Uterus (tissue), 2 donors: ENCODE measurements around the gene MEIG1.
A peak's percentile ranks its signal among the peaks of the same experiment; 100 is the strongest.

Source experiments
- POLR2A ChIP-seq, 2 donors: fragments of 450-650 bp; IDR thresholded peaks; one replicate each; pipeline ENCODE4 v1.6.1; 2016; ENCODE audit warnings: antibody characterized with exemption in 2 of 2, mild to moderate bottlenecking in 1 of 2, moderate library complexity in 1 of 2
- TF ChIP-seq, protein P1 (sequence below), 4 experiments: fragments of 200-600 bp in 2 of 4; fragments of 450-650 bp in 2 of 4; sonication (generic) in 2 of 4; IDR thresholded peaks; one replicate each; pipeline ENCODE4 v1.5.1; 2016 to 2019; ENCODE audit warnings: antibody characterized with exemption in 4 of 4, mild to moderate bottlenecking in 2 of 4, moderate library complexity in 1 of 4

DNA sequence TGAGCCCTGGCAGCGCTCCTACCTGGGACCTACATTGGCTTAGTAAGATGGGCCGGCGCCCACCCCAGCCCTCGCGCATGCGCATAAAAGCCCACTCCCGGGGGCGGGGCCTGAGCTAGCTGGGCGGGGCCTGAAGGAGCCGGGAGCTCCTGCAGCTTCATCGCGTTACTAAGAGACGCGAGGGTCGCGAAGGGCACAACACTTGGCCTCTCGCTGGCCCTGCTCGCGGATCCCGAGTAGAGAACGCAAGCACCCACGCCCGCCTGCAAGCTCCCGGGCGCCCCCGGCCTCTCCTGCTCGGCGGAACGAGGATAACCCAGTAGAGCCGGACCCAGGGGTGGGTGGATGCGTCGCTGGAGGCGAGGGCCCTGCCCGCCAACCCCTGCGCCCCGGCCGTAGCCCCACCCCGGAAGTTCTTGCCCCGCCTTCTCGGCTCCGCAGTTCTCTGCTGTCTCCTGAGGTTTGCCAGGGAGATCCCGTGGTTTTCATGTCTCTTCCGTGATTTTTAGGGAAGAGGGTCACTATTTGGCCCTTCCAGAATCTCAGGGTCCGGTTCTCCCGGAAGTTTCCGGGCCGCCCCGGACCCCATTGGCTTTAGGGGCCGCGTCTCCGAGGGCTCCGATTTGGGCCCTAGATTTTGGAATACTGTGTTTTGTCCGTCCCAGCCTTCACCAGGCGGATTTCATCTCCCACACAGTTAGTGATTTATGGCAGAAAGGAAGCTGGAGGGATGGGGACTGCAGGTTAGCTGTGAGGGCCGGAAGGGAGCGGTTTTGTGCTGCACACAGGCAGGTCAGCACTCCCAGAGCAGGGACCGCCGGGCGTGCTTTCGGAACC, at the start of gene MEIG1:
- TF ChIP-seq, protein P1, sequence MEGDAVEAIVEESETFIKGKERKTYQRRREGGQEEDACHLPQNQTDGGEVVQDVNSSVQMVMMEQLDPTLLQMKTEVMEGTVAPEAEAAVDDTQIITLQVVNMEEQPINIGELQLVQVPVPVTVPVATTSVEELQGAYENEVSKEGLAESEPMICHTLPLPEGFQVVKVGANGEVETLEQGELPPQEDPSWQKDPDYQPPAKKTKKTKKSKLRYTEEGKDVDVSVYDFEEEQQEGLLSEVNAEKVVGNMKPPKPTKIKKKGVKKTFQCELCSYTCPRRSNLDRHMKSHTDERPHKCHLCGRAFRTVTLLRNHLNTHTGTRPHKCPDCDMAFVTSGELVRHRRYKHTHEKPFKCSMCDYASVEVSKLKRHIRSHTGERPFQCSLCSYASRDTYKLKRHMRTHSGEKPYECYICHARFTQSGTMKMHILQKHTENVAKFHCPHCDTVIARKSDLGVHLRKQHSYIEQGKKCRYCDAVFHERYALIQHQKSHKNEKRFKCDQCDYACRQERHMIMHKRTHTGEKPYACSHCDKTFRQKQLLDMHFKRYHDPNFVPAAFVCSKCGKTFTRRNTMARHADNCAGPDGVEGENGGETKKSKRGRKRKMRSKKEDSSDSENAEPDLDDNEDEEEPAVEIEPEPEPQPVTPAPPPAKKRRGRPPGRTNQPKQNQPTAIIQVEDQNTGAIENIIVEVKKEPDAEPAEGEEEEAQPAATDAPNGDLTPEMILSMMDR (IDR thresholded peaks at IDR 0.05): no peak
- peak; percentile 4 to 34 for TF ChIP-seq POLR2A (IDR thresholded peaks at IDR 0.05)
